Hematopoietic multipotent progenitor cell (in vitro differentiated cells): ENCODE data around the gene GGT6. TPM values are rescaled to one million over a fixed set of nuclear protein-coding genes. Genes with fewer than 3 reads are reported as not detected.
A peak's percentile ranks its signal among the peaks of the same experiment; 100 is the strongest.

Source experiments
- DNase-seq, 3 donors: peaks; one replicate each; pipeline ENCODE4 v3.0.0-alpha.2; 2011 to 2015; ENCODE audit warnings: low read depth in 2 of 3, low spot score in 2 of 3
- total RNA-seq: library from RNA; depleted of rRNA; stranded (reverse); fragments of >200 nt; gene quantifications from one replicate; pipeline ENCODE4 v1.2.3, GENCODE V29; 2012

GGT6 gene
- total RNA-seq, 1 donor = not detected

GRCh38 chr17:4541328-4542002 is 18.9 kb downstream of the GGT6 start:
- DNase-seq = no peak

DNA sequence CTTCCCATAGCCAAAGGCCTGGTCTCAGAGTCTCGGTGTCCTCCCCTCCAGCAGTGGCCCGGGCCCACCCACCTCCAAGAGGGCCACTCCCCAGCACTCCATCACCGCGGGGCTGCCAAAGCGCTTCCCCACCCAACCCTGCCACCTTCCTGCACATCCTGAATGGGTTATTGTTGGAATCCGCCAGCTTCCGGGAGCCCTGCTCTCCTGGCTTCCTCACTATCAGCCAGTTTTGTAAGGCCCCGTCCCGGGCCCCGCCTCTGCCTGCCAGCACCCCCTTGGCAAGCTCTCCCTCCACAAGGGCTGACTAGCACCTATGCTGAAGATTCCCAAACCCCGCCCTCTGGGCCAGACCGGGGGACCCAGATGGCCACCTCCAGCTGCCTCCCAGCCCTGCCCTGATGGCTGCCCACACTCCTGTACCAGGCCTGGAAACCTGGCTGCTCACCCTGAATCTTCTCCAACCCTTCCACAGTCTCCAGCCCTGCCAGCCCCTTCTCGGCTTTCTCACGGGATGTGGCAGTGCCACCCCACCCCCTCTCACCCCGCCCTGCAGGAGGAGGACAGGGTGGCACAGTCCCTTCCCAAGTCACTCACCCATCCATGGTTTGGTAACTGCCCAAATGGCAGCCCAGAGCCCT is 19.6 kb downstream of the GGT6 start:
- no peak for DNase-seq

GRCh38 chr17:4540224-4540651 is 20.1 kb downstream of the GGT6 start:
- DNase-seq = peak in 2 of 3 donors; percentile 39 to 49

- no peak for DNase-seq
Observed at GRCh38 chr17:4539576-4540223, 20.7 kb downstream of the GGT6 start.

- DNase-seq = no peak
Observed at GRCh38 chr17:4539025-4539424, 21.4 kb downstream of the GGT6 start.

GRCh38 chr17:4538236-4539002 is 22.0 kb downstream of the GGT6 start:
- no peak for DNase-seq

DNA sequence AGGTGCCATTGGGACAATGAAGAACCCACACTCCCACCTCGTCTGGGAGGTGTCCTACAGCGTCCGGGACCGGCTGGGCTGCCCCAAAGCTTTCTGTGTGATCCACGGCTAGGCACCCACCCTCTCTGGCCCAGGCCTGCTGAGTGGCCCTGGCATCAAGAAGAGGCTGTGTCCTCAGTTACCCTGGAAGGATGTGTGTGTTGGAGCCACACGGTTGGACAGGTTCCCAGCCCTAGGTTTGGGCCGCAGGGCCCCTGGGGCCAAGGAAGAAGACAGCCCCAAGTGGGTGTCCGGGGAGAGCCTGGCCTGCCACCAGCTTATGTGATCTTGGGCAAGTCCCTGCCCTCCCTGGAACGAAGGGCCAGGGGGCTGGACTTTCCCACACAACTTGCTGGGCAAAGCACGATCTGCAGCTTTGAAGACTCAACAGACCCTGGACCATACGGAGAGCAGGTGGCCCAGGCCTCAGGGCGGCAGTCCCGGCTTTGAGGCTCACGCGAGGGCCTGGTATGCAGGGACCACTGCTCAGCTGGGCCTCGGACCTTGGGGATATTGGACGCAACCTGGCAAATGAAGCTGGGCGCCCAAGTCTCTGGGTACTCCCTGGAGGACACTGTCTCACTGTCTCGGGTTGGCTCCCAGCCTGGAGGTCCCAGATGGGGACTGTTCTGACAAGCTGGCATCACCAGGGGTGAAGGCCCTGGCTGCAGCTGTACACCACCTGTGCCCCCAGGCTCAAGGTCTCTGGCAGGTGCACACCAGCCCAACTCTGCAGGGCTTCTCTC is 22.7 kb downstream of the GGT6 start:
- DNase-seq = no peak

DNA sequence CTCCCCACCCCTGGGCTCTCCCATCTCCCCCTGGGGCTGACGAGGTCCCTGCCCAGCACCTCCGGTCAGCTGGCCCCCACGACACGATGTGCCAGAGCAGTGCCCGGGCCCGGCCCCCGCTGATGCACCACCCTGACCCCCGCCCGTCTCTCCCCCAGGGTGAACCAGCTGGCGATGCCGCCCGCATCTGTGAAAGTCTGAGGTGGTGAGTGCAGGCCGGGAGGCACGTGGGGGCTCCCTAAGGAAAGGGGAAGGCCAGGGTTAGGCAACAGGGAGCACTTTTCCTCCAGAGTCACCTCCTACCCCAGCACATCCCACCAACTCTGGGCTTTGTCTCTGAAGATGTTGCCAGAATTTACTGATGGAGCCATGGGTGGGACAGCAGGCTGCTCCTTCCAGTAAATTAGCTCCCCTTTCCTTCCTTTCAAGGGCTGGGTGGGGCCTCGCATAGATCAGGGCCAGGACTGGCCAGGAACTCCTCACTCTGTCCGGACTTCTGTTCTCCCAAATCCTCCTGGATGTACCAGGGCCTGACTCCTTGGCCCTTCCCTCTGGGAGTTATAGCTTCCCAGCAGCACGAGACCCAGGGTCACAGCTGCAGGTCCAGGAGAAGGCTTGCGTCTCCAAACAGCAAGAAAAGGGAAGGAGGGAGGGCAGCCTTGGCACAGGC is 23.5 kb downstream of the GGT6 start:
- no peak for DNase-seq

- DNase-seq = no peak
Observed at GRCh38 chr17:4536259-4536741, 24.1 kb downstream of the GGT6 start.

DNA sequence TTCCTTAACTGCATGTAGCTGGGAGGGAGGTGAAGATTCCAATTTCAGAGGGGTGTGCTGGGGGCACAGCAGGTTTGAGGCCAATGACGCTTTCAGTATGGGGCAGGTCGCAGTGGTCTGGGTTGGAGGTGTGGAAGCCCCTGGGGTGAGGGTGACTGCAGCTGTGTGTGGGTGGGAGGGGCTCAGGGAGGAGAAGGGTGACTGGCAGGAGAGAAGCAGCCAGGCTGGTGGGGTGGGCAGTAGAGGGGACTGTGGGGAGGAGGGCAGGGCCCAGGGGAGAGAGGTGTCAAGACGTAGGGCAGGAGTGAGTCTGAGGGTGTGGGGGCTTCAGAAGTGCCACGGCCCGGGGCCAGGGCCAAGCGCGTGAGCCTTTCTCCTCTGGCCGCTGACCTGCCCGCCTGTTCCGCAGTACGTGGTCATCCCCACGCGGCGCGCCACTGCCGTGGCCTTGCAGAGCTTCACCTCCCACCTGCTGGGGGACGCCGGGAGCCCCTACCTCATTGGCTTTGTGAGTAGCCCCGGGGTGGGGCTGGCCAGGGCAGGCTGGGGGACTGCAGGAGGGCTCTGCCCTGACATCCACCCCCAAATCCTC is 24.6 kb downstream of the GGT6 start:
- no peak for DNase-seq

DNA sequence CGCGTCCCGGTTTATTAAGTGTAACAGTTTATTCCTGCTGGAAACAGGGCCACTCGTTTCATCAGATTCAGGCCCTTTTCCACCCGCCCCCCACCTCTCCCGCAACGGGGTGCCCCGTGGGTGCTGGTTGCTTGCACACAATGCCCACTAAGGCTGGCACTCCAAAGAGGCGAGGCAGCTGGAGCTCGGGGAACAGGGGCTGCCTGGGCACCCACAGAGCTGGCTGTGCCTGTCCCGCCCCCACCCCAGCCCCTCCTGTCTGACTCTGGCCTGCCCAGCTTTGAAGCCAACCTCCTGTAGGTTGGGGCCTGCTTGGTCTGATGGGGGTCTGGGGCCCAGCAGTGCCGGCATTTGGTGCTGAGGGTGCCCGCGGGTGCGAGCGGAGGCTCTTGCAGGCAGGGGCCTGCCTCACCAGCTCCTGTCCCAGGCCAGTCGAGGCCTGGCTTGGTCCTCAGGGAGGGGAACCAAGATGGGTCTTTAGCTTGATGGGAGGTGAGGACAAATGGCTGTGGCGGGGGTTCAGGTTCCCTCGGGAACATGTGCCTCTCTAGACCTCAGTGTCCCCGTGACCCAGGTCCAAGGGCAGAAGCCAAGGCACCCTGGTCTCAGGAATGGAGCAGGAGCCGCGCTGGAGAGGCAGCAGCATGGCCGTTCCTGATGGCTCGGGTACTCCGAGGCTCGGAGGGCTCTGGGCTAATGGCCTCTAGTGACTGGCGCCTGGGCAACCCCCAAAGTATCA is 25.3 kb downstream of the GGT6 start:
- DNase-seq = no peak

DNA sequence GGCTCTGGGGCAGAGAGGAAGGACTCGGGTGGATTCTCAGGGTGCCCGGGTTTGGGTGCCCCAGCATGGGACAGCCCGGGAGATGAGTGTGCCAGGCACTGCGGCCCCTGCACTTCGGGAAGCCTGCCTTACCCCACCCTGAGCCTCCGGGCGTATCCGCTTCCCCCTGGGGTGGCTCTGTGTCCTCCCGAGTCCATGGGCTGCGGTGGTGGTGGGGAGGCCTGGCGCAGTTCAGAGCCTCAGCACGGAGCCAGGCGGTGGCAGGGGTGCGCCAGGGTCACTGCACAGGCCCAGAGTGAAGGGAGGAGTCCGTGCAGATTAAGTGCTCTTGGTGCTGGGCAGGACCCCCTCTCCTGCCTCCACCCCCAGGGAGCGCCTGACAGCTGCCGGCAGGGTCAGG is 25.9 kb downstream of the GGT6 start:
- no peak for DNase-seq

DNA sequence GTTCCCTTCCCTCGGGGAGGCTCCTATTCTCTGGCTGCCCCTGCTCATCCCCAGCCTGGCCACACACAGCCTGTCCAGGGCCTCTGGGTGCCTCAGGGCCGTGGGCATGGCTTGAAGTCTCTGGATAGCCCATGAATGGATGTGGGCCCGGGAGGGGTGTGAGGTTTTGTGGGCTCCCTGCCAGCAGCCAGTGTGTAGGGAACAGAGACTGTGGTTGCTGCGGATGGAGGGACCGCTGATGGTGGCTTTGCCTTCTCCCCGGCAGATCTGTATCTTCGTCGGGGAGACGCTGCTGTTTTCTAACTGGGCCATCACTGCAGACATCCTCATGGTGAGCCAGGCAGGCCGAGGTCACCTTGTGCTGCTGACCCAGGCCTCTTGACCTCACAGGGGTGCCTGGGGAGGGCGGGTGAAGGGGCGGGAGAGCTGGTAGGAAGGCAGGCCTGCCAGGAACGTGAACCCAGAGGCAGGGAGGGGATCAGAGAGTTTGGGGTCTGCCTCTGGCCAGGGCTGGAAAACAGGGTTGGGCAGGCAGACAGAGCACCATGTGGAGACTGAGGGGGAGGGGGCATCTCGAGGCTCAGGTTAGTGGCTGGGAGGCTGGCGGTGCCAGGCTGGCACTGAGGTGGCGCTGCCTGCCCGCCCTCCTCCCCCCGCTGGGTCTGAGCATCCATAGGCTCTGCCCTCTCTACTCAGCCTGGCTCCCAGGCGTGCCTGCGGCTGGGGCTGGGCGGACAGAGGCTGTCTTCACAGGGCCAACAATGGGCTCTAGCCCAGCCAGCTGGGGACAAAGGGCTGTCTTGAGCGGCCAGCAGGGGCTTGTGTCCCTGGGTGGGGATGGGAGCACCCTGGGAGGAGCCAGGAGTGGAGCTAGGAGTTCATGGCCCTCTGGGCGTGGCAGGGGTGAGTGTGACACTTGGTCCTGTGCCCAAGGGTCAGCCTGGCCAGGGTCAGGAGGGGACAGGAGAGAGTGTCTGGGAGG is 26.6 kb downstream of the GGT6 start:
- DNase-seq = peak in 1 of 3 donors; percentile 66

- DNase-seq = no peak
Observed at GRCh38 chr17:4532860-4533522, 27.4 kb downstream of the GGT6 start.

- DNase-seq = no peak
Observed at GRCh38 chr17:4531988-4532736, 28.2 kb downstream of the GGT6 start.
